HG02973 (cell line): ENCODE measurements around the gene RPUSD4.

Experiments
- ATAC-seq: cut with Tn5 transposase; IDR thresholded peaks from one replicate; pipeline ENCODE4 v1.9.1; 2021; ENCODE audit warnings: moderate library complexity; ENCODE audit not compliant: unreplicated experiment

The RPUSD4 gene

DNA sequence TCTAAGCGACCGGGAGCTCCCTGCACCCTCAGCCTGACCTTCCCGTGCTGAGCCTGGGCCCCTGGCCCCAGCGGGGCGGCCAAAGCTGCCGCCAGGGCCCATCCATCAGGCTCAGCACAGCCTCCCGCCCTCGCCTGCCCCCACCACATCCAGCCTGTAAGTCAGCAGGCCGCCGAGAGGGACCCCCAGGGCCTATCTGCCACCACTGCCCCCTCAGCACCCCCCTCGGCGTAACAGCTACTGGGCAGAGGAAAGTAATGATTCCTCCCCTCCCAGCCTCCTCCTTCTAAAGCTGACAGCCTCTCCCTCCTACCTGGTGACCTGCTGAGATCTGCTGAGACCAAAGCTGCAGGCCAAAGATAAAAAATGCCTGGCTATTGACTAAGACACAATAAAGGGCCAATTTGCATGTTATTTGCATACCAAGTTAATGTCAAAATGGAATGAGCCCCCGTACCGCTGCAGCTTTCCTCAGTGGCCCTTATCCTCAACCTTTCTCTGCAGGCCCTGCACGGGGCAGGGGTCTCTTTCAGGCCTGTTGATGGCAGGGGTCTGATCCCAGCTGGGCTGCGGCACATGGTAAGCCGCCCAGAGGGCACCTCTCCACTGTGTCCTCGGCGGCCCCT, 51.6 kb downstream of the RPUSD4 start:
- no peak for ATAC-seq

DNA sequence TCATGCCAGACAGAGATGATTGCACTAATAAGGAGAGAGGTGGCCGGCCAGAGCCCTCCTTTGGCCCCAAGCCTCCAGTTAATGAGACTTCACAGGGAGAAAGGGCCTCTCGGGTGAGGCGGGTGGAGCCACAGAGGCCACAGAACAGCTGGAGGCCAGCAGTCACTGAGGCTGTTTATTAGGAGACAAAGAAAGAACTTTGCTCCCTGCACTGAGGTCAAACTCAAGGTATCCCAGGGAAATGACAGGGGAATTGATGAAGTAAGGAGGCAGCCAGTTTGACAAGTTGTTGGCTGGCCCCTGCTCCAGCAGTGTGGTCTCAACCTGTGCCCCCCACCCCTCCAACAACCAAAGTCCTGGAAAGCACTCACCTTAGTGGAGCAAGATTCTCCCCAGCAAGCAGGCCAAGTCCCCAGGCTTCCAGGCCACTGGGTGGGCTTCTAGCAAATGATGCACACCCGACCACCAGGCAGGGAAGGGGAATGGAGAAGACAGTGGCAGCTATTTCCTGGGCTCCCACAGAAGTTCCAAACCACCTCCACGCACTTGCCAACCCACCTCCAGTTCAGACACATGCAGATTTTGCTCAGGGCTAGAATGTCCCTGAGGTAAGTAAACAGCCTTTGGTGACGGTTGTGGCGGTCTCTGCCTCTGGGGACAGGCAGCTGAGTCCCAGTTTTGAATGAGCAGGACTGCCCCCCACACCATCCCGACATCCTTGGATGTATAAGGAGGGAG, 53.2 kb downstream of the RPUSD4 start:
- no peak for ATAC-seq

DNA sequence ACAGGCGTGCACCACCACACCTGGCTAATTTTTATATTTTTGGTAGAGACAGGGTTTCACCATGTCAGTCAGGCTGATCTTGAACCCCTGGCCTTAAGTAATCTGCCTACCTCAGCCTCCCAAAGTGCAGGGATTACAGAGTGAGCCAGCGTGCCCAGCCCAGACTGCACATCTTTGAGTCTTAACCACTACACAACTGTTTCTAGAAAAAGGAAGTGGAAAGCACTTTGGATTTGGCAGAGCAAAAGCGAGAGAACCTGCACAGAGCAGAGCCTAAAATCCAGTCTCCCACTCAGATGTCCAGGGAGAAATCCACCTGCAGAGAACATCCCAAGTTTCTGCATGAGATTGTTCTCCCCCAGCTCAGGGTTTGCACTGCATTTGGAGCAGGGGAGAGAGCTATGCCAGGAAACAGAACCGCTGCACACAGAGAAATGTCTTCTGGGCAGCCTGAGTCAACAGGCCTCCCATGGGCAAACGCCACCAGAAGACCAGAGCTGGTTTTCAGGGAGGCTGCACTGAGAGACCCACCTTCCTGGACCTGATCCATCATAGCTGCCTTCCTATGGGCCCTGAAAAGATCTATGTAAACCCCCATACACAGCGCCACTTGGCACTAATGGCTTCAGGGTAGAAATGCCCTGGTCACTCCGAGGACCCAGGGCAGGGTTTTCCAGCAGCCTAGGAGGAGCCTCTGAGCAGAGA, 54.0 kb downstream of the RPUSD4 start:
- ATAC-seq, result no peak

DNA sequence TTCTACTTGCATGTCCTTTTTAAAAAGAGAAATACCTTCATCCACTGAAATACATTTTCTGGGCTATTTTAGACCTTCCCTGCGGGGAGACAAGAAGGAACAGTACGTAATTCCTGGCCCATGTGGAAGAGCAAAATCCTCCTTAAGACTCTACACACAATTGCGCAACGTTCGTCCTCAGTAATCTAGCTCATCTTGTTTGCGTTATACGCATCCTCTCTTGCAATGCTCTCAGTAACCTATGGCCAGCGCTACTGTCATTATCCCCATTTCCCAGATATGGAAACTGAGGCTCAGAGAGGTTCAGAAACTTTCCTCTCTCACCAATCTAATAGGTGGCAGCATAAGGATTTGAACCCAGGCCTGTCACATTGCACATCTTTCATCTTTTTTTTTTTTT, 54.6 kb downstream of the RPUSD4 start:
- no peak for ATAC-seq

DNA sequence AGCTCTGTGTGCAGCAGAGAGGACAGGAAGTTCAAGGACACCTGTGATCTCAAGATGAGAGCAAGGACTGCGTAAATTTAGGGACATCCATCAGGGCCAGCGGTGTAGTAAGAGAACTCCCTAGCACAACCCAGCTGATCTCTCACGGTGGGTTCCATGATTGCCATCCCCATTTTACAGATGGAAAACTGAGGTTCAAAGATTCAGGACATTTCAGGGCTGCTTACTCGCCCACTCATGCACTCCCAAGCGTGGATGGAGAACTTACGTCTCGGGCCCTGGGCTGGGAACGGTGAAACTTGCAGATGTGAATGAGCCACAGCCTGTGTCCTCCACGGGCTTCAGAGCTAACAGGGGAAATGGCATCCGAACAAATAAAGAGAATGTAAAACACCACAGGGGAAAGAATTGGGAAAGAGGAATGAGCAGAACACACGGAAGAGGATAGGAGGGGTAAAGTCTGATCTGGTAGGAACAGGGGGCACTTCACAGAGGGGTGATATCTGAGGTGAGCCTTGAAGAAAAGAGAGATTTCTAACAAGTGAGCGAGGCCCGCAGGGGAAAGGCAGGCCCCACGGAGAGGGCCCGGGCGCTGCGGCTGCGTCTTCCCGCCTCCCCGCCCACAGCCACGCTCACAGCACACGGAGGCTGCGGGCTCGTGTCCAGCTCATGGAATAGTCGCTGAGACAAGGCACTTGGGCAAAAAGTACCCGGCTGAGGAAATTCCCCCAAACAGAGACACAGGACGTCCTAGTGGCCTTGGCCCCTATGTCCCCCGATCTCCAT, 55.9 kb downstream of the RPUSD4 start:
- ATAC-seq, result no peak

DNA sequence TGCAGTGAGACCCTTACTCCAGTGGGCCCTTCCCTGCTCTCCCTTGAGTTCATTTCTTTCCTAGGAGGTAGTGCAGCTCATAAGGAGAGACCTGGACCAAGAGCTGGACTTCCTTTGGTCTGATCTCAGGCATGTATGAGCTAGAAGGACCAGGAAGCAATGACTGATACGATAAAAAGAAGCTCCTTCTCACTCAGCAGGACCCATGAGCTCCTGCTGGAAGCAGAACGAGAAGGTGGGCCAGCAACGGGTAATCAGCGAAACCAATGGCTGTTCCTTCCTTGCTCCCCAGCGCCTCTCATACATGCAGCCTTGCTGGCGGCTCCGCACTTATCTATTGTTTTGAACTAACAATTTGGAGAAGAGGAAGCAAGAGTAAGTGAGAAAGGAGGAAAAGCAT, 56.8 kb downstream of the RPUSD4 start:
- no peak for ATAC-seq

DNA sequence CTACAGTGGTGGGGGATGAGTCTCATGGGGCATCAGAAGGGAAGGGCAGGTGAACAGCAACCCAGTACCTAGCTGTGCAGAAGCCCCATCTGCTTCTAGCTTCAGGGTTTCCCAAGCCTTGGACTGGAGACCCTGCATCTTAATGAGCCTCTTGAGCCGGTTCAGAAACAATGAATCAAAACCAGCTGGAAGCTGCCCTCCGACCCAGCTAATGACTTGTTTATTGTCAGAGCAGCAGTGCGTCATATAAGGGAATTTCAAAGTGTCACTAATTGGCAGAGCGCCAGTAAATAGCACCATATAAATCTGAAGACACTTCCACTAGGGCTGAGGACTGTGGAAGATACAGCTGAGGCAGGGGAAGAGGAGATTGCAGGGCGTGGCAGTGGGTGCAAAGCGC, 57.5 kb downstream of the RPUSD4 start:
- no peak for ATAC-seq

DNA sequence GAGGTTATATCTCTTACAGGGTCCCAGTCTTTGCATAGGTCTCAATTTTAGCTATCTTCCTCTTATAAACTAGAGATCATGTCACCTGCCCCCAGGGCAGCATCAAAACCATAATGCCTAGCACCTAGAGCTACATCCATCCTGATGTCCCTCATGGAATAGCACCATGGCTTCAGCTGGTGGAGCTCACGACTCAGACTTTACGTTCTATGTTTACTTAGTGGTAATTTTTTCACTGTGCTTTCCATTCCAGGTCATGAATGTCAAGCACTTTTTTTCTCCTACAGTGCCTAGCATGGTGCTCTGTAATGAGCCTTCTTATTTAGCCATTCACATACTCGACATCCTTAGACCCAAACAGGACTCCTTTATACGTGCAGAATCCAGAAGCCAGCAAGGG, 58.4 kb downstream of the RPUSD4 start:
- ATAC-seq, result no peak

DNA sequence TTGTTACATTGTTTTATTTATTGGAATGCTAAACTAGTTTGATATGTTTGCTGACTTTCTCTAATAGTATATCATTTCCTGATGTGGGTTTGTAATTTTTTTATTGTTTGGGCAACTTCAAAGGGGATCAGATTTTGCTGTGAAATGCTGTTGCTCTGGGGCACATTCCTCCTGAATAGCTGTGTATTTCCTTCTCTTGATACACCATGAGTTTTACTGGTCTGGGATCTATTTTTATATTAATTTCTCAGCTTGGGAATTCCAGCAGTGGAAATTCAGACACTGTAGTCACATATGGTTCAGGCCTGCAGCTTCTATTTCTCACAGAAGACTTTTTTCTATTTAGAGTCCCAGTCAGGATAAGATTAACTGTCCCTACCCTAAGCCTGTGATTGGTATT, 58.9 kb downstream of the RPUSD4 start:
- no peak for ATAC-seq

DNA sequence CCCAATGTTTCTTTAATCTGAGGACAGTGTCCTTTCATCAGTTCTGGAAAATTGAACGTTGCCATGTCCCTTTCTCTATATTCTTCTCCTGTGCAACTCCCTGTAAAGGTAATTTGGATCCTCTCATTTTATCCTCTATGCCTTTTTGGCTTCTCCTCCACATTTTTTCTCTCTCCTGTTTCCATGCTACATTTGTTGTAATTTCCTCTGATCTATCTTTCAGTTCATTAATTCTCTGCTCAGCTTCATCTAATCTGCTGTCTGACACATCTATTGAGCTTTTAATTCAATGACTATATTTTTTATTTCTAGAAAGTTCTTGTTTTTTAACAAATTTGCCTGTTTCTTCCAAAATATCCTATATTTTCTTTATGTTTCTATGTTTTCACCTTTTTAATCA, 59.3 kb downstream of the RPUSD4 start:
- ATAC-seq, result no peak
